Activated CD4-positive, alpha-beta T cell treated with anti-CD3 and anti-CD28 coated beads, Interleukin-2, Interleukin-4, amounts not matched to agents 100 ng/mL and 50 ng/mL, durations not matched to agents 16 hours and 8 hours (primary cell): ENCODE data around the gene DMXL1.
"Not testable (repeated sequence)": the region's sequence is repeated elsewhere in the genome, so short reads cannot be mapped to it uniquely, and the experiment has no call there.

Experiments
- DNase-seq: peaks from one replicate; pipeline ENCODE4 v3.0.0-alpha.2; 2020; ENCODE audit warnings: low spot score

DMXL1 gene

GRCh38 chr5:119200795-119201194, 129.9 kb downstream of the DMXL1 start:
- no peak for DNase-seq

GRCh38 chr5:119207105-119207504, 136.2 kb downstream of the DMXL1 start:
- no peak for DNase-seq

GRCh38 chr5:119212026-119212425, 141.1 kb downstream of the DMXL1 start:
- no peak for DNase-seq

GRCh38 chr5:119212676-119213075, 141.8 kb downstream of the DMXL1 start:
- DNase-seq, result no peak

GRCh38 chr5:119217183-119217582, 146.3 kb downstream of the DMXL1 start:
- no peak for DNase-seq

- DNase-seq, result no peak
Observed at GRCh38 chr5:119218830-119219782, 148.2 kb downstream of the DMXL1 start.

- no peak for DNase-seq
Observed at GRCh38 chr5:119220576-119221197, 149.8 kb downstream of the DMXL1 start.

GRCh38 chr5:119221330-119221729, 150.4 kb downstream of the DMXL1 start:
- no peak for DNase-seq

GRCh38 chr5:119229950-119230349, 159.1 kb downstream of the DMXL1 start:
- no peak for DNase-seq

- no peak for DNase-seq
Observed at GRCh38 chr5:119238265-119239118, 167.6 kb downstream of the DMXL1 start.

GRCh38 chr5:119239119-119239417, 168.2 kb downstream of the DMXL1 start:
- DNase-seq, result no peak

- DNase-seq, result not testable (repeated sequence)
Observed at GRCh38 chr5:119239826-119240225, 168.9 kb downstream of the DMXL1 start.

GRCh38 chr5:119243888-119244287, 173.0 kb downstream of the DMXL1 start:
- no peak for DNase-seq

- no peak for DNase-seq
Observed at GRCh38 chr5:119250946-119251901, 180.3 kb downstream of the DMXL1 start.

GRCh38 chr5:119255571-119256356, 184.9 kb downstream of the DMXL1 start:
- DNase-seq, result no peak

- DNase-seq, result no peak
Observed at GRCh38 chr5:119257613-119258012, 186.7 kb downstream of the DMXL1 start.

GRCh38 chr5:119263639-119264038, 192.8 kb downstream of the DMXL1 start:
- DNase-seq, result no peak

- no peak for DNase-seq
Observed at GRCh38 chr5:119264186-119264585, 193.3 kb downstream of the DMXL1 start.

GRCh38 chr5:119267958-119268386, 197.1 kb downstream of the DMXL1 start:
- peak; percentile 86 for DNase-seq

- DNase-seq, result peak; percentile 98
Observed at GRCh38 chr5:119268387-119269060, 197.6 kb downstream of the DMXL1 start.
